GM12874 (cell line): ENCODE data around the gene ZMYND10.

Experiments
- TF ChIP-seq, protein P1 (sequence below): IDR thresholded peaks from 2 replicates; pipeline ENCODE4 v1.5.1; 2011; ENCODE audit warnings: low read depth, mild to moderate bottlenecking, control low read depth, low read length, moderate library complexity; ENCODE audit not compliant: insufficient read depth

ZMYND10 gene

DNA sequence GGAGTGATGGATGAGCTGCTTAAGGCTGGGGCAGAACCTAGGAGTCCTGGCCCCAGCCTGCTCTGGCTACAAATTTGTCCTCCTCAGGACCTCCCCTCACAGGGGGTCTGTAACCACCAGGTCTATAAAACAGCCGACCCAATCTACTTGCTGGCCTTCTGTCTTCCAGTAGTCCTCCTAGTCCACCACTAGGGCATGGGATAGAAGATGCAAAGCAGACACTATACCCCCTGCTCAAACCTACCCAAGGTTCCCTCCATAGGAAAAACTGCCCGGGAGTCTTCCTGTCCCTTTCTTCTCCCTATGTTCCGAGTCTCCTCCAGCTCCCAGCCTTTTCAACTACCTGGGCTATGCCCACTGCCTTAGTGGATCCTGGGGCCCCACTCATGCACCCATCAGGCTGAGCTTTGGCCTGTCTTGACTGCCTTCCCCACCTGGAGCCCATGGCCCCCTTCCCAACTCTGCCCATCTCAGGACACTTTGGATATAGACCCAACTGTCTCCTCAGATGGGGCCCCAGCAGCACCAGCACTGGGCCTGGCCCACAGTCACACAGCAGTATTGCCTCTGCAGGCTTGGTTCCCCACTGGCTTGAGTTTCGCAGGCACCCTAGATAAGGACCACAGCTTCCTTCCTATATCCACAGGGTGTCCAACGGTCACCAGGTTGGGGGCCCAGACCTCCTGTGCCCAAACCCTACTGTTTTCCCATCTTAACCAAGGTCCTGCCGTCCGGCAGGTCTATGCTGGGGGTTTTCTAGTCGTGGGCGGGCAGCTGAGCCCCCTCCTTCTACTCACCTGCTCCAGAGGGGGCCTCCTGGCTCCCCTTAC is 47.4 kb downstream of the ZMYND10 start:
- TF ChIP-seq, protein P1, sequence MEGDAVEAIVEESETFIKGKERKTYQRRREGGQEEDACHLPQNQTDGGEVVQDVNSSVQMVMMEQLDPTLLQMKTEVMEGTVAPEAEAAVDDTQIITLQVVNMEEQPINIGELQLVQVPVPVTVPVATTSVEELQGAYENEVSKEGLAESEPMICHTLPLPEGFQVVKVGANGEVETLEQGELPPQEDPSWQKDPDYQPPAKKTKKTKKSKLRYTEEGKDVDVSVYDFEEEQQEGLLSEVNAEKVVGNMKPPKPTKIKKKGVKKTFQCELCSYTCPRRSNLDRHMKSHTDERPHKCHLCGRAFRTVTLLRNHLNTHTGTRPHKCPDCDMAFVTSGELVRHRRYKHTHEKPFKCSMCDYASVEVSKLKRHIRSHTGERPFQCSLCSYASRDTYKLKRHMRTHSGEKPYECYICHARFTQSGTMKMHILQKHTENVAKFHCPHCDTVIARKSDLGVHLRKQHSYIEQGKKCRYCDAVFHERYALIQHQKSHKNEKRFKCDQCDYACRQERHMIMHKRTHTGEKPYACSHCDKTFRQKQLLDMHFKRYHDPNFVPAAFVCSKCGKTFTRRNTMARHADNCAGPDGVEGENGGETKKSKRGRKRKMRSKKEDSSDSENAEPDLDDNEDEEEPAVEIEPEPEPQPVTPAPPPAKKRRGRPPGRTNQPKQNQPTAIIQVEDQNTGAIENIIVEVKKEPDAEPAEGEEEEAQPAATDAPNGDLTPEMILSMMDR: peak; percentile 1; the same call in 1 of the 2 replicates

DNA sequence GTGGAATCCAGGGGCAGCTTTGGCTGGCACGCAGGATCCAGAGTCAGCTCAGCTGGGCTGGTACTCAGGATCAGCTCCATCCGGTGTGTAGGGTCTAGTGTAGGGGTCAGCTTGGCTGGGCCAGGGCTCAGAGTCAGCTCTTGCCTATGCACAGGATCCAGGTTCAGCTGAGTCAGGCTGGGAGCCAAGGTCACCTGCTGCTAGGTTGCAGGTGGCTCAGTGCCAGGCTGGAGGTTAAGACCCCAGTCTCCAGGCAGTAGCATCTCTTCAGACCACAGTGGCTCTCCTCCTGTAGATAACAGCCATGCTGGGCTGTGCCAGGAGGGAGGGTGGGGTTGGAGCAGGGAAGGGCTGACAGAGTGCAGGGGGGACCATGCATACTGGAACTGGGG is 48.2 kb downstream of the ZMYND10 start:
- TF ChIP-seq, protein P1: no peak

DNA sequence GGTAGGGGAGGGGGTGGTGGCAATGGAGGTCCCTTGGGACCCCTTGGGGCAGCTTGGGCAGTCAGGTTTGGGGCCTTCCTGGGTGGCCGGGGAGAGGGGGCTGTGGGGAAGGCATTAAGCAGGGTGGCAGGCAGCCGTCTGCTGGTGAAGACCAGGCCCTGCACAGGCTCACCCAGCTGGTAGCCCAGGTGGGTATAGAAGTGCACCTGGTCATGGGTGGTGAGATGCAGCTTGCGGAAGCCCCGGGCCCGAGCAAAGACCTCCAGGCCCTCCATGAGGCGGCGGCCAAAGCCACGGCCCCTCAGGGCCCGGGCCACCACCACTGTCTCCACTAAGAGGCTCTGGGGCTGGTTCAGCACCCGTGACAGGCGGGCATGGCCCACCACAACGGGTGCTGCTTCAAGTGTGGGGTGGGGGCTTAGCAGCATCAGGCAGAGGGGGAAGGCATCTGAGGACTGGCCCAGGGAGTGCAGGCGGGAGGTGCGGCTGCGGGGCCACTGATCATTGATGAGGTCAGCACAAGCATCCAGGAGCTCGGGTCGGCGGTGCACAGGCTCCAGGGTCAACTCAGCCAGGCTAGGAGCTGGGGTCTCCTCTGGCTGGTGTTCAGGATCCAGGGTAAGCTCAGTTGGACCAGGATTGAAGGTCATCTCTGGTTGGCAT is 48.7 kb downstream of the ZMYND10 start:
- TF ChIP-seq, protein P1: no peak

DNA sequence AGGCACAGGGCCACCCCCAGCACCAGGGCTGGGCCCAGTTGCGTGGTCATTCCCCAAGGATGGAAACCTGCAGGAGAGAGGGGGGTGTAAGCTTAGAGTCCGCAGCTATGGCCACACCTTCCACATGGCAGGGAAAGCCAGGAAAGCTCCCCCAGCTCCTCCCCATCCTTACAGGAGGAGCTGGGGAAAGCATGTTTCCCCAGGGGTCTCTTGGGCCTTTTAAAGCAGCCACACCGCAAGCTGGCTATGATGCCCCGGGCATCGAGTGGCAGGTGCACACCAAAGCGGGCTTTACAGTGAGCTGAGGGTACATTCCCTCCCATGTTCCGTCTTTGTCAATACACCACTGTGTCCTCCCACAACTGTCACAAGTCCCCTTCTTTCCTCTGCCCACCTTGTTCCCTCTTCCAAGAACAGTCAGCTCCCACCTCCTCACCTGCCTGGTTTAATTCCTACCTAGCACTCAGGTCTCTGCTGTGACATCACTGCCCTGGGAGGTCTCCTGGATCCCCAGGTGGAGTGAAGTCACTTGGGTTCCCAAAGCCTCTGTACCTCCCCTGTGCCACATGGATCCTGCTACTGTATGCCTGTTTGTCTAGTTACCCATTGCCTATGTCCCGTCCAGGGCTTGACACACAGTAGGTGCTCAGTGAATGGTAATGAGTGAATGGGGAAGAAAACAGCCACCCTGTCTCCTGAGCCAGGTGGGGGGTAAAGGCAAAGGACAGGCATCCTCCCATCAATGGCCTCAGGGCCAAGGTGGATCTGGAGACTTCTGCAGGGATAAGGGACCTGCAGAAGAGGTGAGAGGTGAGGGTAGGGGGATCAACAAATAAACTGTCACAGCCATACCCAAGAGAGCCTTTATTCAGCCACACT is 49.7 kb downstream of the ZMYND10 start:
- TF ChIP-seq, protein P1: no peak

DNA sequence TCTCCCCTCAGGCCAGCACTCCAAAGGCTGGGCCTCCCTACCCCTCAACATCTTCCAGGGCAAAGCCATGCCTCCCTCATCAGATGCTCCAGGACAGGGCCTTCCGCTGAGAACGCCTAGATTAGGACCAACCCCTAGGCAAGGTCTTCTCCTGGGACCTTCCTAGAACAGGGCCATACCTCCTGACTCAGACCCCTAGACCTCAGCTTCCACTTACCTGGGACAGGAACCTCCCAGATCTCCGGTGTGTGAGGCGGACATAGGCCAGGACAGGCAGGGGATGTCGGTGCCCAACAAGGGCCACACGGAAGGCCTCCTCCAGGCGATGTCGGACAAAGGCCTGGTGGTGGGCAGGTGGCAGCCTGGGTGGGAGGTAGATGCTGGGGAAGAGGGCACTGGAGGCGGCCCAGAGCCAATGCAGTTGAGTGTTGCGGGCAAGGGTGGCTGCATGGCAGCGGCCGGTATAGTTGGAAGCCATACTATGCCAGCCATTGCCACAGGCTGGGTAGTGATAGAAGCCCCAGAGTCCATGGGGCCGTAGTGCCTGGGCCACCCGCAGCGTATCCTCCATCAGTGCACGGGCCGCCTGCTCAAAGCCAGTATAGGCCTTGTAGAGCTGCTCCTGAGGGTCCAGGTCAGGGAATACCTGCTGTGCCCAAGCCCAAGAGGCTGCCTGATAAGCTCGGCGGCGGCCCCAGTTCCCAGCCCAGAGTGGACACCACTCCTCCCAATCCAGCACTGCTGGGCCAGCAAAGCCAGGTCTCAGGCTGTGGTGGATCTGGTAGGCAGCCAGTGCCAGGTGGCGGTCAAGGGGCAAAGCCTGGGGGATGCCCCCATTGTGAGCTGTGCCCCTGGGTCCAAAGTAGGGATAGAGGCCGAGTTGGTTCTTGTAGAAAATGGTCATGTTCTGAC is 50.8 kb downstream of the ZMYND10 start:
- TF ChIP-seq, protein P1: no peak

DNA sequence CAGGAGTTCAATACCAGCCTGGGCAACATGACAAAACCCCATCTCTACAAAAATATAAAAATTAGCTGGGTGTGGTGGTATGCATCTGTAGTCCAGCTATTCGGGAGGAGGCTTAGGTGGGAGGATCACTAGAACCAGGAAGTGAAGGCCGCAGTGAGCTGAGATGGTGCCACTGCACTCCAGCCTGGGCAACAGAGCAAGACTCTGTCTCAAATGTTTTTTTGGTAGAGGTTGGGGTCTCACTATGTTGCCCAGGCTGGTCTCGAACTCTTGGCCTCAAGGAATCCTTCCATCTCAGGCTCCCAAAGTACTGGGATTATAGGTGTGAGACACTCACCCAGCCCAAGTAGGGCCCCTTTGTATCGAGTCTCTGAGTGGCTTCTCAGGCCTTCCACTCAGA is 51.4 kb downstream of the ZMYND10 start:
- TF ChIP-seq, protein P1: no peak
